ENCODE measurements around the gene SHD.
"Not testable (repeated sequence)": the region's sequence is repeated elsewhere in the genome, so short reads cannot be mapped to it uniquely, and the experiment has no call there.

The SHD gene, protein sequence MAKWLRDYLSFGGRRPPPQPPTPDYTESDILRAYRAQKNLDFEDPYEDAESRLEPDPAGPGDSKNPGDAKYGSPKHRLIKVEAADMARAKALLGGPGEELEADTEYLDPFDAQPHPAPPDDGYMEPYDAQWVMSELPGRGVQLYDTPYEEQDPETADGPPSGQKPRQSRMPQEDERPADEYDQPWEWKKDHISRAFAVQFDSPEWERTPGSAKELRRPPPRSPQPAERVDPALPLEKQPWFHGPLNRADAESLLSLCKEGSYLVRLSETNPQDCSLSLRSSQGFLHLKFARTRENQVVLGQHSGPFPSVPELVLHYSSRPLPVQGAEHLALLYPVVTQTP

DNA sequence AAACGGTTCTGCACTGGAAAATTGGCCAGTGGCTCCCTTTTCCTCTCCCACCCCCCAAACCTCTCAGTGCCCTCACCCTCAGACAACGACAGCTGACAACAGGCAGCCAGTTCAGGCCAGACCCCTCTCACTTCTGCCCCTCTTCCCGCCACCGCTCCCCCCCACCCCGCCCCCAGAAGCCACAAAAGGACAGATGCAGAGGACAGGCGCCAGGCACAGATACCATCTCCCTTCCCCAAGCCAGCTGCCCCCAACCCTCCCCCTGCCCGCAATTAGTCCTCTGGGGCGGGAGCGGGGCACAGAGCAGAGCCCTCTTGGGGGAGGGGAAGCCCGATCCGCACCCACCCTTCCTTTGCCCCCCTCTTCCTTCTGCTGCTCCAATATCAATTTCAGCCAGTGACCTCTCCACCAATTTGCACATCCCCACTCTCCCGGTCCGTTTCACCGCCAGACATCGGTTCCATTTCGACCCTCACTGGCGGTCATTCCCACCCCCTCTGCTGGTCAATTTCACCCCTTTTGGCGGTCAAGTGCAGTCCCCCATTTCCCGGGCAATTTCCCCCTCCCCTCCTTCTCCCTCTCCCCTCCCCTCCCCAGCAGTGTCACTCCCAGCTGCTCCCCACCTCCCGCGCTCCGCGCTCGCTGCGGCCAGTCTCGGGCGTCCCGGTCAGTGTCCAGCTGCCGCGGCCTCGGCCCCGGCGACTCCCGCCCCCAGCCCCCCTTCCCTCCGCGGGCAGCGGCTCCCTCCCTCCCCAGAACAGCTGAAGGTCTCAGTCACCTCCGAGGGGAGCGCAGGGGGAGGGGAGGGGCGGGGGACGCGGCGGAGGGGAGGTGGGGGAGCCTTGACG lies at the start of gene SHD:
SHD (plus strand) TSS at position 848 of the 848 bp plus-strand sequence. CDS start 798 bp downstream, outside the sequence.
- DNase-seq = peak; percentile 60

DNA sequence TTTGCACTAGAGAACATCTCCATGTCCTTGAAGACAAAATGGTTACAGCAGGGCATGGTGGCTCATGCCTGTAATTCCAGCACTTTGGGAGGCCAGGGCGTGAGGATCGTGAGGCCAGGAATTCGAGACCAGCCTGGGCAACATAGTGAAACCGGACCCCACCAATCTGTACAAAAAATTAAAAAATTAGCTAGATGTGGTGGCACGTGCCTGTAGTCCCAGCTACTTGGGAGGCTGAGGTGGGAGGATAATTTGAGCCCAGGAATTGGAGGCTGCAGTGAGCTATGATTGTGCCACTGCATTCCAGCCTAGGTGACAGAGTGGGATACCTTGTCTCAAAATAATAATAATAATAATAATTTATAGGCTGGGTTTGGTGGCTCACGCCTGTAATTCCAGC lies 48.8 kb upstream of the SHD start:
- DNase-seq = not testable (repeated sequence)

DNA sequence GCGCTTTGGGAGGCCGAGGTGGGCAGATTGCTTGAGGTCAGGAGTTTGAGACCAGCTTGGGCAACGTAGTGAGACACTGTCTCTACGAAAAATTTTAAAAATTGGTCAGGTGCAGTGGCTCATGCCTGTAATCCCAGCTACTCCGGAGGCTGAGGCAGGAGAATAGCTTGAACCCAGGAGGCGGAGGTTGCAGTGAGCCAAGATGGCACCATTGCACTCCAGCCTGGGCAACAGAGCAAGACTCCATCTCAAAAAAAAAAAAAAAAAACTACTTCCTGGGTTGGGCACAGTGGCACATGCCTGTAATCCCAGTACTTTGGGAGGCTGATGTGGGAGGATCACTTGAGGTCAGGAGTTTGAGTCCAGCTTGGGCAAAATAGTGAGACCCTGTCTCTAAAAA lies 47.5 kb upstream of the SHD start:
- DNase-seq = not testable (repeated sequence)

DNA sequence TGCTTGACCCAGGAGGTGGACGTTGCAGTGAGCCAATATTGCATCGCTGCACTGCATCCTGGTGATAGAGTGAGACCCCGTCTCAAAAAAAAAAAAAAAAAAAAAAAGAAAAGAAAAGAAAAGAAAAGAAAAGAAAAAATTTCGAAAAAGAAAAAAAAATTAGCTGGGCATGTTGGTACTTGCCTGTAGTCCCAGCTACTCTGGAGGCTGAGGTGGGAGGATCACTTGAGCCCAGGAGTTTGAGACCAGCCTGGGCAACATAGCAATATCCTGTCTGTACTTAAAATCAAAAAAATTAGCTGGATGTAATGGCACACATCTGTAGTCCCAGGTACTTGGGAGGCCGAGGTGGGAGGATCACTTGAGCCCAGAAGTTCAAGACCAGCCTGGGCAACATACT lies 46.9 kb upstream of the SHD start:
- DNase-seq = not testable (repeated sequence)

DNA sequence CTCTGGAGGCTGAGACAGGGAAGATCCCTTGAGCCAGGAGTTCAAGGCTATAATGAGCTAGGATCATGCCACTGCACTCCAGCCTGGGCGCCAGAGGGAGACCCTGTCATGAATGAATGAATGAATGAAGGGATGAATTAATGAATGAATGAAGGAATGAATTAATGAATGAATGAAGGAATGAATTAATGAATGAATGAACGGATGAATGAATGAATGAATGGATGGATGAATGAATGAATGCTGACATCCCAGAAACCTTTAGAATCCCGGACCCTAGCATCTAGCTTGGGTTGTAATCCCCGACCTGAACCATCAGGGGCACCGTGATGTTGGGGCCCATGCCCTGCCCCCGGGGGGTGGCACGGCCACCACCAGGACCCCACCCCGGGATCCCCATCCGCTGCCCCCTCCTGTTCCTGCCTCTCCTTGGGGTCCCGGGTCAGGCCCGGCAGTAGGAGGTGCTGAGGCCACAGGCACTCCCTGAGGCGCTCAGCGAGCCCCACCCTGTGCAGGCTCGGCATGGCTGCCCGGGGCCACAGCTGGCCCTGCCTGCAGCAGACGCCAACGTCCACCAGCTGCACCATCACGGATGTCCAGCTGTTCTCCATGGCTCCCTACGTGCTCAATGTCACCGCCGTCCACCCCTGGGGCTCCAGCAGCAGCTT lies 46.3 kb upstream of the SHD start:
- DNase-seq = peak; percentile 41

DNA sequence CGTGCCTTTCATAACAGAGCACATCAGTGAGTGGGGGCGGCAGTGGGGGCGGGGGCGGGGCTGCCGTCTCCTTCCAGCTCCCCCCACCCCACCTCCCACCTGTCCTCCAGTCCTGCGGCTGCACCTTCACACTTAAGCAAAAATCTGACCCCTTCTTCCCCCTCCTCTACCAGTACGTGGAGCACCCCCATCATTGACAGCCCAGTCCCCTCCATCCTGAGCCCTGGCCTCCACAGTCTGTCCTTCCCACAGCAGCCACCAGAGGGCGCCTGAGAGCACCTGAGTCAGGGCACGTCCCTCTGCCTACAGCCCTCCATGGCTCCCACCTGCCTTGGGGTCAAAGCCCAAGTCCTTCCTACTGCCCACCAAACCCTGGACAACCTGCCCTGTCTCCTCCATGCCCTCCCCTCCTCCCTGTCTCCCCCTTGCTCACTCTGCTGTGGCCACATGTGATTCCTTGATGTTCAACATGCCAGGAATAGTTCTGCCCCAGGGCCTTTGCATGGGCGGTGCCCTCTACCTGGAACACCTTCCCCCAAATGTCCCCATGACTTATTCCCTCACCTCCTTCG lies 45.7 kb upstream of the SHD start:
- no peak for DNase-seq

DNA sequence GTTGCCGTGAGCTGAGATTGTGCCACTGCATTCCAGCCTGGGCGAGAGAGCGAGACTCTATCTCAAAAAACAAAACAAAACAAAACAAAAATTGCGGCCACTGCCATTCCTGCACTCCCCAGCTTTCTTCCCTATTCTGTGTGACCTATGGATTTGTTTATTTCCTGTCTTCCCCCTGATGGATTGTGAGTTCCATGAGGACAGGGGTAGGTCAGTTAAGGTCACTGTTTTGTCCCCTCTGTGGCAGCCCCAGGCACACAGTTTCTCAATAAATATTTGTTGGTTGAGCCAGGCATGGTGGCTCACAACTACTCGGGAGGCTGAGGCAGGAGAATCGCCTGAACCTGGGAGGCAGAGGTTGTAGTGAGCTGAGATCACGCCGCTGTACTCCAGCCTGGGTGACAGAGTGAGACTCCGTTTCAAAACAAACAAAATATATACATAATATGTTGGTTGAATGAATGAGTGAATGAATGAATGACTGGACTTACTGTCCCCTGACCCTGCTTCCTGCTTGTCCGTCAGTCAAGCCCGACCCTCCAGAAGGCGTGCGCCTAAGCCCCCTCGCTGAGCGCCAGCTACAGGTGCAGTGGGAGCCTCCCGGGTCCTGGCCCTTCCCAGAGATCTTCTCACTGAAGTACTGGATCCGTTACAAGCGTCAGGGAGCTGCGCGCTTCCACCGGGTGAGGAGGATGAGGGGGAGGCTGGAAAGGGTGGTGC lies 44.8 kb upstream of the SHD start:
- DNase-seq = no peak

DNA sequence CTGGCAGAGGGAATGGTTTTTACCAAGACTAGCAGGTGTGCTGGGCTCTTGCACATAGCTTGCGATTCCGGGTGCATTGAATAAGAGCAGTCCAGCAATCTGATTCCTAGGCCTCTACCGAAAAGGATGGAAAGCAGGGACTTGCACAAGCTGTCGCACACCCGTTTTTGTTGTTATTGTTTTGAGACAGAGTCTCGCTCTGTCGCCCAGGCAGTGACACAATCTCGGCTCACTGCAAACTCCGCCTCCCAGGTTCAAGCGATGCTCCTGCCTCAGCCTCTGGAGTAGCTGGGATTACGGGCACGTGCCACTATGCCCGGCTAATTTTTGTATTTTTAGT lies 44.2 kb upstream of the SHD start:
- DNase-seq = no peak

DNA sequence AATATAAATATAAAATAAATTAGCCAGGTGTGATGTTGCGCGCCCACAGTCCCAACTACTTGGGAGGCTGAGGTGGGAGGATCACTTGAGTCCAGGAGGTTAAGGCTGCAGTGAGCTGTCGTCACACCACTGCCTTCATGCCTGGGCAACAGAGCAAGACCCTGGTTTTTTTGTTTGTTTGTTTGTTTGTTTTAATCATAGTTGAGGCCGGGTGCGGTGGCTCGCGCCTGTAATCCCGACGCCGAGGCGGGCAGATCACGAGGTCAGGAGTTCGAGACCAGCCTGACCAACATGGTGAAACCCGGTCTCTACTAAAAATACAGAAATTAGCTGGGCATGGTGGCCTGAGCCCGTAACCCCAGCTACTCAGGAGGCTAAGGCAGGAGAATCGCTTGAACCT lies 41.6 kb upstream of the SHD start:
- not testable (repeated sequence) for DNase-seq

DNA sequence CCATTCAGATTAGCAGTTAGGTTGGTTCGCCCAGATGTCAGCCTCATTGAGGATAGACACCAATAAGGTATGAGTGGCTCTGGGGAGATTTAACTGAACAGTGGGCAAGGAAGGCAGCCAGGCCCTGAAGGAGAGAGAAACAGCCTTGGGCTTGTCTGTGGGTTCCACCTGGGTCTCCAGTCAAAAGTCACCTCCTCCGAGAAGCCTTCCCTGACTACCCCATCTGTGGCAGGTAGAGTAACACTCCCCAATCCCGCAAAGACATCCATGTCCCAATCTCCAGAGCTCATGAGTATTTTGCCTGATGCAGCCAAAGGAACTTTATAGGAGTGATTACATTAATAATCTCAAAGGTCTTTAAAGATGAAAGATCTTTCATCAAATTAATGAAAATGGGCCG lies 40.2 kb upstream of the SHD start:
- no peak for DNase-seq

DNA sequence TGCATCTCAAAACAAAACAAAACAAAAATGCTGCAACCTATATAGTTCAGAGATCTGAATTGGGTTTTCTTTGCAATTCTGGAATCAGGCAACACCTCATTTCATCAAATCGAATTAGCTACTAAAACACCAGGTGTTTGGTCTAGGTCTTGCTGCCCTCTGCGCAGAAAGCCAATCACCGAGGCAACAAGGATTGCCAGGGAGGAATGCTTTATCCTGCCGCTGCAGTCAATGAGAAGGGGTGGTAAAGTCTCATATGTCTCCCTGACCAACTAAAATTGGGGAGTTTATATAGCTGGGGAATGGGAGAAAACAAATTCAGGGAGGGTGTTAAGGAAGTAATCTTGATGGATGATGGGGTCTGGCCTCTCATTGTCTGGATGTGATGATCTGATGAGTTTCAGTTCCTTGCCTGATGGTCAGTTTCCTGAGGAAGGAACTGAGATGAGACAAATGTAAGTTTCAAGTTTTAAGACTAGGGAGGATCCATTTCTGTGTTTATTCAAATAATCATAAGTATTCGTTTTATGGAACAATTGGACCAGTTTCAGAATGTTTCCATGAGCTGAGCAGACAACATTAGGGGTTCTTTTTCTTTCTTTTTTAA lies 37.1 kb upstream of the SHD start:
- no peak for DNase-seq

DNA sequence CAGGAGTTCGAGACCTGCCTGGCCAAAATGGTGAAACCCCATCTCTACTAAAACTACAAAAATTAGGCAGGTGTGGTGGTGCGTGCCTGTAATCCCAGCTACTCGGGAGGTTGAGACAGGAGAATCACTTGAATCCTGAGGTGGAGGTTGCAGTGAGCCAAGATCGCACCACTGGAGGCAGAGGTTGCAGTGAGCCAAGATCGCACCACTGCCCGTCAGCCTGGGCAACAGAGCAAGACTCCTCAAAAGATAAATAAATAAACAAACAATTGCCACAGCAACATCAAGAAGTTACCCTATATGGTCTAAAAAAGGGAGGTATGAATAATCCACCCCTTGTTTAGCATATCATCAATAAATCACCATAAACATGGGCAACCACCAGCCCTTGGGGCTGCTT lies 33.1 kb upstream of the SHD start:
- not testable (repeated sequence) for DNase-seq

DNA sequence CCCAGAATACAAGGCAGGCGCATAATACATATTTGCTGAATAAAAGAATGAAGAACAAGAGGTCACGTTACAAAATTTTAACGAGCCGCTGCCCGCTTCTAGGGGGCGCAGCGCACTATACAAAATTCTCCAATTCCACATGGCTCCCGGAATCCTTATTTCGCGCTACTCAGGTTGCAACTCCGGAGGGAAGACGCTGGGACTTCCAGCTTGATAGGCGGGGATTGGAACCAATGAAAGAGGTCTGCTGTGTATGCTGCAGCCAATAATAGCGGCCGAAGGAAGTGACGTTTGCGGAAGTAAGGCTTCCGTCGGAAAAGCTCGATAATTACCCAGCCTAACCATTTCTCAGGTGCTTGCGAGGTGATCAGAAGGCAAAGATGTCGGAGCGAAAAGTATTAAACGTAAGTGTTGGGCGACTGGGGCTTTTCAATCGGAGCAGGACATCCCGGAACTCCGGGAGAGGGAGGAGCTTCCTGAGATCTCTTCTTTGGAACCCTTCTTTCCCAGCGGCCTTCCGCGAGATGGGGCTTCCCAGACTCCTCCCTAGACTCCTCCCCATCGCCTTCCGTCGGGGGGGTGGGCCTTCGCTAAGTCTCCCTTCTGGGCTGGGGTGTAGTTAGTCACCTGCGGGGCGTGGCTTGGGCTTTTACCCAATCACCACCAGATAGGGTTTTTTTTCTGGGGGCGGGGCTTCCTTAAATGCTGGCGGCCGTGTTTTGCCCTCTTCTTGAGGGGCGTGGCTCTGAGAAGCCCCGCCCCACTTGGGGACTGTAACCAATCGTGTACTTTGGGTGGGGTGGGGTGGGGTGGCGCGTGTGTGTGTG lies 32.1 kb upstream of the SHD start, which contains the start of gene YJU2:
YJU2 (plus strand) TSS at position 314 of the 827 bp plus-strand sequence; CDS start at position 381, 67 bp downstream.
- DNase-seq = peak; percentile 99

DNA sequence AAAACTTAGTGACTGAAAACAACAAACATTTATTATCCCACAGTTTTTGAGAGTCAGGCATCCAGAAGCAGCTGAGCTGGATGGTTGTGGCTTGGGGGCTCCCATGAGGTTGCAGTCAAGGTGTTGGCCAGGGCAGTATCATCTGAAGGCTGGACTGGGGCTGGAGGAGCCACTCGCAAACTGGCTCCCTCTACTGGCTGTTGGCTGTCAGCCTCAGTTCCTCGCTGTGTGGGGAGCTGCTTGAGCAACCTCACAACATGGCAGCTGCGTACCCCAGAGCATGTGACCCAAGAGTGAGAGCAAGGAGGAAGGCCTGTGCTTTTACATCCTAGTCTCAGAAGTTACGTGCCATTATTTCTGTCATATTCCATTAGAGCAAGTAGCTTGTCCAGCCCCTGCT lies 22.5 kb upstream of the SHD start:
- DNase-seq = no peak

DNA sequence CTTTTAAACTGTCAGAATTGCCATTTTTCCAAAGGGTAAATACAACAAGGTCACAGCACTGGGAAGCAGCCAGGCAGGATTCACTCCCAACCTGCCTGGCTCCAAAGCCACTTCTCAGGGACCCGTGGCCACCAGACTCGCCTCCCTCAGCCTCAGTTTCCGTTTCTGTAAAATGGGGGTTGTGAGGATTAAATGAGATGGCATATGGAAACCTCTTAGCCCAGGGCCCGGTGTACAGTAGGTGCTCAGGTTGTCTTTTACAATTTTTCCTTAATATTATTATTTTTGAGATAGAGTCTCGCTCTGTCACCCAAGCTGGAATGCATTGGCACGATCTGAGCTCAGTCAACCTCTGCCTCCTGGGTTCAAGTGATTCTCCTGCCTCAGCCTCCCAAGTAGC lies 22.0 kb upstream of the SHD start:
- no peak for DNase-seq

DNA sequence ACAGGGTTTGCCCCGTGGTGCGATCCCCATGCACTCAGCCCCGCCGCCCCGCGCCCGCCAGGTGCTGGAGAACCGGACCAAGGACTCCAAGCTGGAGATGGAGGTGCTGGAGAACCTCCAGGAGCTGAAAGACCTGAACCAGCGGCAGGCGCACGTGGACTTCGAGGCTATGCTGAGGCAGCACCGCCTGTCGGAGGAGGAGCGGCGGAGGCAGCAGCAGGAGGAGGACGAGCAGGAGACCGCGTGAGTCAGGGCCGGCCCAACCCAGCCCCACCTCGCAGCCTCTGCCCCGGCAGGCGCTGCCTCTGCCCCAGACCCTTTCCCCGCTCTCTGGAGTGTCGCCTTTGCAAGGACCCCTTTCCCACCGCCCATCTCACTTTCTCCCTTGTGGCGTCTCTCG lies 20.9 kb upstream of the SHD start:
- no peak for DNase-seq

DNA sequence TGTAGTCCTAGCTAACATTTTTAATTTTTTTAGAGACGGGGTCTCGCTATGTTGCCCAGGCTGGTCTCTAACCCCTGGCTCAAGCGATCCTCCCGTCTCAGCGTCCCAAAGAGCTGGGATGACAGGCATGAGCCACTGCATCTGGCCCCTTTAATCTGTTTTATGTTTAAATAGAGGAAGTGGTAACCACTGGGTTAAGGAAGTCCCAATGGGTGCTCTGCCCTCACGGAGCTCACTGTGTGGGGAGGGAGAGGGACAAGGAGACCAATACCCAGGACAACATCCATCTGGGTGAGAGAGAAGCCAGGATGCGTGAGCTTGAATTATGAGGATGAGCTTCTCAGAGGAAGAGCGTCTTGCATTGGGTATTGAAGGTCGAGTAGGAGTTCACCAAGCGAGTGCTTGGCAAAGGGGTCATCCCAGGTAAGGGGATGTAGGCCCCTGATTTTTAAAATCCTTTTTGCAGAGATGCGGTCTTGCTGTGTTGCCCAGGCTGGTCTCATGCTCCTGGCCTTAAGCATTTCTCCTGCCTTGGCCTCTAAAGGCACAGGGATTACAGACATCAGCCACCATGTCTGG lies 18.4 kb upstream of the SHD start:
- no peak for DNase-seq

DNA sequence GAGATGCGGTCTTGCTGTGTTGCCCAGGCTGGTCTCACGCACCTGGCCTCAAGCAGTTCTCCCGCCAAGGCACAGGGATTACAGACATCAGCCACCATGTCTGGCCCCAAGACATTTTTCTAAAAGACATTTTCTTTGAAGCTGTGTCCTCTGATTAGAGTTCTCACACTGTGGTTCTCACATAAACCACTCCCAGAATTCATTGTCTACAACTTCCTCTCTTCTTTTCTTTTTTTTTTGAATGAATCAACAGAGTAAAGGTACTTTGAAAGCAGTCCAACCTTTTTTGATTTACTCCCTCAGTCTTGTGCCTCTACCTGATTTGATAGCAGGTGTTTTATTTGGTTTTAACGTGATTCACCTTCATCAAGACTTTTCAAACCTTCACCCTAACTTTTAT lies 14.3 kb upstream of the SHD start:
- no peak for DNase-seq

DNA sequence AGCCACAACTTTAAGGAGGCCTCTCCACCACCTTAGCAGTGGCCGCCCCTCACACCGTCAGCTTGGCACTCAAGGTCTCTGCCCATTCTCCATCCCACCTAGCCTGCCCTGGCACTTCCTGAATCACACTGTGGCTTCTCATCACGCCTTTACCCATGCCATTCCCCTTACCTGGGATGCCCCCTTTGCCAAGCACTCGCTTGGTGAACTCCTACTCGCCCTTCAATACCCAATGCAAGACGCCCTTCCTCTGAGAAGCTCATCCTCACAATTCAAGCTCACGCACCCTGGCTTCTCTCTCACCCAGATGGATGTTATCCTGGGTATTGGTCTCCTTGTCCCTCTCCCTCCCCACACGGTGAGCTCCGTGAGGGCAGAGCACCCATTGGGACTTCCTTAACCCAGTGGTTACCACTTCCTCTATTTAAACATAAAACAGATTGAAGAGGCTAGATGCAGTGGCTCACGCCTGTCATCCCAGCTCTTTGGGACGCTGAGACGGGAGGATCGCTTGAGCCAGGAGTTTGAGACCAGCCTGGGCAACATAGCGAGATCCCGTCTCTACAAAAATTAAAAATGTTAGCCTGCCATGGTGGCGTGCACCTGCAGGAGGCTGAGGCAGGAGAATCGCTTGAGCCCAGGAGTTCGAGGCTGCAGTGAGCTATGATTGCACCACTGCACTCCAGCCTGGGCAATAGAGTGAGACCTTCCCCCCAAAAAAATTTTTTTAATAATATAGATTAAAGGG lies 12.6 kb upstream of the SHD start:
- no peak for DNase-seq
